ENCODE data around the gene MCTP2. TPM values are rescaled to one million over a fixed set of nuclear protein-coding genes. Genes with fewer than 3 reads are reported as not detected.
A peak's percentile ranks its signal among the peaks of the same experiment; 100 is the strongest.

Gene MCTP2
- polyA plus RNA-seq, 4 donors = 4.1 to 11.7 (median 5.6) TPM

DNA sequence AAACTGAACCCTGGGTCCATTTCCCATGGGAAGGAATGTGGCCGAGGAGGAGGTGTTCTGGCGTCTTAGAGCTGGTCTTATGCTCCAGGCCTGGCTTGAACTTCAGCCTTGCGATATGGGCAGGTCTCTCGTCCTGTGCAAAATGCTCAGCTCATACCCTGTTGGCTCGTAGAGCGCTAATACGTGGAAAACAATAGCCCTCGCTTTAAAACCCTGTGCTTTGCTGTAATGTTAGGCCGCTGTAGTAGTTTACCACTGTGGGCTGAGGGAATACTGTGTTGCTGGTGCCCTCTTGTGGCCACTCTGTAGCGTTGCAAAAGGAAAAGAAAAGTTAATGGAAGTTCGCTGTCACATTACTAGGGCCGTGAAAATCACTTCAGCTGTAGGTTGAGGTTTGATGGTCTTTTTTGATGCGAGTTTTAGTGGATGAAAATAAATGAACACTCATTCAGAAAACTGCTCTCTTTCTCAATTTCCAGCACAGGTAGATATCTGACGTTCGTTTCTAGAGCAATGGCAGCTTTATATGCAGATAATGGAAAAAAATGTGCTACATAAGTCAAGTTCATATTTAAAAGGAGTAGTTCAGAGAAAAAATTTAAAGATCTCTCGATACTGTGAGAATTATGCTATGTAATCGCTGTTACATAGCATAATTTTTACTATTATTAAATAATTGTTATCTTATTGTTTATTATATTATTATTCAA, 92.9 kb downstream of the MCTP2 start:
- peaks cover 0 to 2% (median 1%) of the 10 kb centered on the region in 3 donors for H3K36me3 ChIP-seq (ENCODE audit: control insufficient read depth in 3 of 3, insufficient read depth in 2 of 3, low read depth in 1 of 3, low read length in 3 of 3)
- H3K27me3 ChIP-seq (ENCODE audit: control insufficient read depth in 3 of 3, insufficient read depth in 3 of 3, low read length in 3 of 3) = no peaks in the 10 kb centered on the region
- DNase-seq (peak; percentile 67 to 75), FAIRE-seq (no peak)
- H3K27ac ChIP-seq (ENCODE audit: low read depth in 1 of 3, low read length in 2 of 3) = no peak overlapping the region
- no peaks in the 10 kb centered on the region for H3K4me1 ChIP-seq (ENCODE audit: control insufficient read depth in 3 of 3, insufficient read depth in 2 of 3, low read depth in 1 of 3, low read length in 2 of 3)
- 30 to 34% (median 30%) methylated on average over 17 of the region's 17 CpGs for WGBS, 3 donors
- no peak overlapping the region for H3K4me3 ChIP-seq (ENCODE audit: low read depth in 1 of 3, low read length in 3 of 3)
- no peaks in the 10 kb centered on the region for H3K9me3 ChIP-seq (ENCODE audit: control insufficient read depth in 2 of 2, insufficient read depth in 1 of 2, low read depth in 1 of 2, low read length in 1 of 2)

DNA sequence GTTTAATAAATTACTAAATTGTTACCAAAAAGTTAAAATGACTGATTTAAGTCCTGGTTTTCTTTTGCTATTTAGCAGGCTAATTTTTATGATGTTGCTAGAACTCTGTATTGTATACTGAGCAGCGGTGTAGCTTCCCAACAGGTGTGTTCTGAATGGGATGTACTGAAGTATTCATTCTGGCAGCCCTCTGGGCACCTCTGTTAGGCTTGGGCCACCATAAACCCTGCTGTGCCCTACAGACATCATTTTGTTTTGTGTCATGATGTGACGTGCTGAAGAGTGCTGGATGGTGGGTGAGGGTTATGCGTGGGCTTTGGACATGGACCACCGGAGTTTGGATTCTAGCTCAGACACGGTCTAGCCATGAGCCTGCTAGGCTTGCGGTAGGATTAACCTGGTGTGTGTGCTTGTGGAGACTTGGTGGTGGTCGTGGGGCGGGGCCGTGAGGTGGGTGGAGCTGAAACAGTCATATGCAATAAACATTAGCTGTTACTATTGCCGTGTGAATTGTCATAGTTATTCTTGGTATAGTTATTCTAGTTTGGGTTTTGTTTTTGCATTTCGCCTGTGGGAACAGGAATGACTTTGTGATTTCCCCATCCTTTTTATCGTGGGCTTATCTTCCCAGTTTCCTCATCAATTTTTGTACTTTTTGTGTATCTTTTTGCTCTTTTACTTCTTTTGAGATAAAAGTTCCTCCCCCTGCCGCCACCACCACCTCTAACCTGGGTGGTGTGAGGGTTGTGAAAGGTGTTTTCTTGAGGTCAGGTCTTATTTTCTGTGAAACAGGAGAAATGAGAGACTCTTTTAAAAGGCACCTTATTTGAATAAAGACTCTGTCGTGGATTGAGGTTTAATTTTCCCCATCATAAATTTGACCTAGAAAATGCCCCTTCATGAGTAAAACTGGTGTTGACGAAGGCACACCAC, 93.7 kb downstream of the MCTP2 start:
- Histone ChIP-seq H3K27ac (ENCODE audit: low read depth in 1 of 3, low read length in 2 of 3) (no peak overlapping the region), H3K36me3 (ENCODE audit: control insufficient read depth in 3 of 3, insufficient read depth in 2 of 3, low read depth in 1 of 3, low read length in 3 of 3) (peaks cover 0 to 2% (median 0%) of the 10 kb centered on the region in 3 donors), H3K4me1 (ENCODE audit: control insufficient read depth in 3 of 3, insufficient read depth in 2 of 3, low read depth in 1 of 3, low read length in 2 of 3) (no peaks in the 10 kb centered on the region), H3K9me3 (ENCODE audit: control insufficient read depth in 2 of 2, insufficient read depth in 1 of 2, low read depth in 1 of 2, low read length in 1 of 2) (no peaks in the 10 kb centered on the region), H3K27me3 (ENCODE audit: control insufficient read depth in 3 of 3, insufficient read depth in 3 of 3, low read length in 3 of 3) (no peaks in the 10 kb centered on the region), H3K4me3 (ENCODE audit: low read depth in 1 of 3, low read length in 3 of 3) (no peak overlapping the region)
- 77 to 79% (median 77%) methylated on average over 15 of the region's 15 CpGs for WGBS, 3 donors
- FAIRE-seq (no peak), DNase-seq (peak in 1 of 2 donors; percentile 22)

DNA sequence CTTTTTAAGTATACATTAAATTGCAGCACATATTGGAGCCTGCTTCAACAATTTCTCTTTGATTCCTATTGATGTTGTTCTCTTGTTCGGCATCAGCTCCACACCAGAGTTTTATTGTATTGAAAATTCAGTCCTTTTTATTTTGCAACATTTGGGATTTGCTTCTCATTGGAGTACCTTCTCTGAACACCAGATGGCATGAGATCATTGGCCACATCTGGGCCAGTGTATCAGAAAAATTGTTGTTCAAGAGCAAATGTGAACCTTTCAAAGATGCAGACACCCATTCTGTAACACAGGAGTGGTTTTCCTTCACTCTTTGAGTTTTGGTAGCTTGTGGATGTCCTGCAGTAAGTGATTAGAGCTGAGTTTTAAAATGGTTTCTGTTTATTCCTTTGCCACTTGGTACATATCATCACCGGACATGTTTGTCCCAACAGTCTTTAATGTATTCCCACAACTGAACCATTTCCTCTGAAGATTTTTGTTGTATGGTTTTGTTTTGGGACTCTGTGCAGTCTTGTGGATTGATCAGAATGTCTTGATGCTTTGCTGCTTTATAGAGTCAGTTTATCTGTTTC, 96.1 kb downstream of the MCTP2 start:
- Histone ChIP-seq H3K4me1 (ENCODE audit: control insufficient read depth in 3 of 3, insufficient read depth in 2 of 3, low read depth in 1 of 3, low read length in 2 of 3) (no peaks in the 10 kb centered on the region), H3K36me3 (ENCODE audit: control insufficient read depth in 3 of 3, insufficient read depth in 2 of 3, low read depth in 1 of 3, low read length in 3 of 3) (peaks cover 0 to 2% (median 0%) of the 10 kb centered on the region in 3 donors), H3K27me3 (ENCODE audit: control insufficient read depth in 3 of 3, insufficient read depth in 3 of 3, low read length in 3 of 3) (no peaks in the 10 kb centered on the region), H3K9me3 (ENCODE audit: control insufficient read depth in 2 of 2, insufficient read depth in 1 of 2, low read depth in 1 of 2, low read length in 1 of 2) (no peaks in the 10 kb centered on the region), H3K4me3 (ENCODE audit: low read depth in 1 of 3, low read length in 3 of 3) (no peak overlapping the region), H3K27ac (ENCODE audit: low read depth in 1 of 3, low read length in 2 of 3) (no peak overlapping the region)
- peak; percentile 27 to 36 for DNase-seq
- FAIRE-seq = peak; percentile 10
- WGBS, 3 donors = 87 to 90% (median 88%) methylated on average over 2 of the region's 2 CpGs

DNA sequence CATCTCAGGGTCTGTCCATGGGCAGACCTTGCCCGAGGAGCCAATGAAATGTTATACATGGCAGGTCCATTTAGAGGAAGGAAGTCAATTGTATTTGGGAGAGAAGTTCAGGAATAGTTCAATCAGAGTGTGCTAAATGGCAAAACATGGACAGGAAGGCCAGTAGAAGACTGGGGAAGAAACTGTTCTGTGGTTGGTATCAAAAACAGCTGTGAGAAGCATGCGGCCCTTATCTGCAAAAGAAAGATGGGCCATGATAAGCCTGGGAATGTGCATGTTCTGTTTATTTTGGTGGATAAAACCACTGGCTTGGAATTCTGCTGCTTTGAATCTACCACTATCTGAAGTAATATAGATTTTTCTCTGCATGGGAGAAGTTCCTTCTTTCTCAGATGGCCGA, 100.4 kb downstream of the MCTP2 start:
- Histone ChIP-seq H3K9me3 (ENCODE audit: control insufficient read depth in 2 of 2, insufficient read depth in 1 of 2, low read depth in 1 of 2, low read length in 1 of 2) (no peaks in the 10 kb centered on the region), H3K27ac (ENCODE audit: low read depth in 1 of 3, low read length in 2 of 3) (no peak overlapping the region), H3K27me3 (ENCODE audit: control insufficient read depth in 3 of 3, insufficient read depth in 3 of 3, low read length in 3 of 3) (no peaks in the 10 kb centered on the region), H3K36me3 (ENCODE audit: control insufficient read depth in 3 of 3, insufficient read depth in 2 of 3, low read depth in 1 of 3, low read length in 3 of 3) (peaks cover 2 to 3% (median 2%) of the 10 kb centered on the region in 3 donors), H3K4me1 (ENCODE audit: control insufficient read depth in 3 of 3, insufficient read depth in 2 of 3, low read depth in 1 of 3, low read length in 2 of 3) (no peaks in the 10 kb centered on the region), H3K4me3 (ENCODE audit: low read depth in 1 of 3, low read length in 3 of 3) (no peak overlapping the region)
- FAIRE-seq (no peak), DNase-seq (no peak)
- WGBS, 3 donors = 73 to 80% (median 78%) methylated on average over 3 of the region's 3 CpGs

DNA sequence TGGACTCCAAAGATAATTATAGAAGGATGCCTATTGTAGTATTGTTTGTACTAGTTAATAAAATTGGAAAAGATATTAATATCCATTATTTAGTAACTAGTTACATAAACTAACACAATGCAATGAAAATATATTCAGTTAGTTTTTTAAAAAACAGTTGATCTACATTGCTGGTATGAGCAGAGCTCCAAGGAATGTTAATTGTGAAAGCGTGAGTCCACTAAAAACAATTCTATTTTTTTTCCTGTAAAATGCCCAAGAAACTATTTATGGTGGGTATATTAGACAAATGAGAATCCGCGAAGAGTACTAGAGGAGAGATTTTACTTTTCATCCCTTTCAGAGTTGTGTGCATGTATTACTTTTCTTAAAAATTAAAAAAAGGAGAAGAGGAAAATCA, 104.3 kb downstream of the MCTP2 start:
- Histone ChIP-seq H3K4me1 (ENCODE audit: control insufficient read depth in 3 of 3, insufficient read depth in 2 of 3, low read depth in 1 of 3, low read length in 2 of 3) (no peaks in the 10 kb centered on the region), H3K27me3 (ENCODE audit: control insufficient read depth in 3 of 3, insufficient read depth in 3 of 3, low read length in 3 of 3) (no peaks in the 10 kb centered on the region), H3K27ac (ENCODE audit: low read depth in 1 of 3, low read length in 2 of 3) (no peak overlapping the region), H3K4me3 (ENCODE audit: low read depth in 1 of 3, low read length in 3 of 3) (no peak overlapping the region), H3K36me3 (ENCODE audit: control insufficient read depth in 3 of 3, insufficient read depth in 2 of 3, low read depth in 1 of 3, low read length in 3 of 3) (peaks cover 0 to 6% (median 5%) of the 10 kb centered on the region in 3 donors), H3K9me3 (ENCODE audit: control insufficient read depth in 2 of 2, insufficient read depth in 1 of 2, low read depth in 1 of 2, low read length in 1 of 2) (no peaks in the 10 kb centered on the region)
- WGBS, 3 donors = 87 to 100% (median 92%) methylated on average over 3 of the region's 3 CpGs
- no peak for DNase-seq
- FAIRE-seq = no peak

DNA sequence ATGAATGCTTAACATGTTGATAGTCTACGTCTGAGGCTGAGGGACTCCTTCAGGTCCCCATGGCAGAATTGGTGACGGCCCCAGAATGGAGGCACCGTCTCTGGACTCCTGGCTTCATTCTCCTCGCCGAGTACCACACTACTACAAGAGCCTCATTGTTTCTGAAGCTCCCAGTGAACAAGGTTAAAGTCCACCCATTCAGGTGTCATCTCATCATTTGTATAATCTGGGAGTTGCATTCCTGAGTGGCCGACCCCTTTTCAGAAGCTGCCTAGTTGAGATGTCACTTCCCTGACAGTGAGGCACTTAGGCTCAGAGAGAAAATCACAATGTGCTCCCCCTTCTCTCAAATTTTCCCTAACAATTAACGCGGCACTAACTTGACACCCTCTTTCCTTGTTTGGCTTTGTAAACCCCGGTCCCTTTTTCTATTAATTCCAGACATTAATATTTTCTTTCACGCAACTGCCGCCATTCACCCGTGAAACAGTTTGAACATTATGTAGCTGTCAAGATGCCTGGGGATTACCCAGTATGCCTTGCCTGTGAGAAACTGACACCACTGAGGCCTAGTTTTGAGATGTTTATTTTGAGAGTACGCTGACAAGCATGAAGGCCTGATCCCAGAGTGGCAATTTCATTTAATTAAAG, 105.6 kb downstream of the MCTP2 start:
- FAIRE-seq = no peak
- no peak overlapping the region for H3K27ac ChIP-seq (ENCODE audit: low read depth in 1 of 3, low read length in 2 of 3)
- H3K36me3 ChIP-seq (ENCODE audit: control insufficient read depth in 3 of 3, insufficient read depth in 2 of 3, low read depth in 1 of 3, low read length in 3 of 3) = peaks cover 0 to 6% (median 5%) of the 10 kb centered on the region in 3 donors
- H3K4me3 ChIP-seq (ENCODE audit: low read depth in 1 of 3, low read length in 3 of 3) = no peak overlapping the region
- no peaks in the 10 kb centered on the region for H3K4me1 ChIP-seq (ENCODE audit: control insufficient read depth in 3 of 3, insufficient read depth in 2 of 3, low read depth in 1 of 3, low read length in 2 of 3)
- WGBS, 3 donors = 82 to 93% (median 89%) methylated on average over 13 of the region's 13 CpGs
- no peaks in the 10 kb centered on the region for H3K27me3 ChIP-seq (ENCODE audit: control insufficient read depth in 3 of 3, insufficient read depth in 3 of 3, low read length in 3 of 3)
- H3K9me3 ChIP-seq (ENCODE audit: control insufficient read depth in 2 of 2, insufficient read depth in 1 of 2, low read depth in 1 of 2, low read length in 1 of 2) = no peaks in the 10 kb centered on the region
- no peak for DNase-seq

DNA sequence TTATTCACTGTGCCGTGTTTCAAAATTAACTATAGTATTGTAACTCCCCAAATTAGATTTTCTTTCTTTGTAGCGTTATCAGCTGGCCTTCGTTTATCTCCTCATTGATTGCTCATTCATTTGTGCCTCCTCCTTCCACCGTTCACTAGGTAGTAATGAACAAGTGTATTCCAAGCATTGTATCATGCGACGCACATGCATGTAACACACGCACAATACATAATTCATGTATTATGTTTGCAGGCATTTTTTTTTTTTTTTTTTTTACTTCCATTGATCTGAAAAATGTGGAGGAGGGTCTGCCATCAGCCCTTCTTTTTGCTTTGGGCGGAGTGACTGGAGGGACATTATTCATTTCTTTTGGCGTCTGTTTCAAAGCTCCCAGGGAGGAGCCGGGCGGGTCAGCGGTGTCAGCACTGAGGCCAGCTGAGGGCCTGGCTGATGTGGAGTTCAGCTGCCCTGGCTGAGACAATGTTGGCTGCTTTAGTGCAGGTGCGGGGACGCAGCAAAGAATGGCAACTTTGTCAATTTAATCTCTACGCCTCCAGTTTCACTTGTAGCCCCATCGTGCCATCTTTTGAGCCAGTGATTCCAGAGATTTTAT, 107.0 kb downstream of the MCTP2 start:
- H3K27me3 ChIP-seq (ENCODE audit: control insufficient read depth in 3 of 3, insufficient read depth in 3 of 3, low read length in 3 of 3) = no peaks in the 10 kb centered on the region
- 90 to 94% (median 92%) methylated on average over 16 of the region's 16 CpGs for WGBS, 3 donors
- no peak for DNase-seq
- H3K27ac ChIP-seq (ENCODE audit: low read depth in 1 of 3, low read length in 2 of 3) = no peak overlapping the region
- no peak overlapping the region for H3K4me3 ChIP-seq (ENCODE audit: low read depth in 1 of 3, low read length in 3 of 3)
- peaks cover 0 to 6% (median 5%) of the 10 kb centered on the region in 3 donors for H3K36me3 ChIP-seq (ENCODE audit: control insufficient read depth in 3 of 3, insufficient read depth in 2 of 3, low read depth in 1 of 3, low read length in 3 of 3)
- H3K4me1 ChIP-seq (ENCODE audit: control insufficient read depth in 3 of 3, insufficient read depth in 2 of 3, low read depth in 1 of 3, low read length in 2 of 3) = no peaks in the 10 kb centered on the region
- no peaks in the 10 kb centered on the region for H3K9me3 ChIP-seq (ENCODE audit: control insufficient read depth in 2 of 2, insufficient read depth in 1 of 2, low read depth in 1 of 2, low read length in 1 of 2)
- FAIRE-seq = no peak

DNA sequence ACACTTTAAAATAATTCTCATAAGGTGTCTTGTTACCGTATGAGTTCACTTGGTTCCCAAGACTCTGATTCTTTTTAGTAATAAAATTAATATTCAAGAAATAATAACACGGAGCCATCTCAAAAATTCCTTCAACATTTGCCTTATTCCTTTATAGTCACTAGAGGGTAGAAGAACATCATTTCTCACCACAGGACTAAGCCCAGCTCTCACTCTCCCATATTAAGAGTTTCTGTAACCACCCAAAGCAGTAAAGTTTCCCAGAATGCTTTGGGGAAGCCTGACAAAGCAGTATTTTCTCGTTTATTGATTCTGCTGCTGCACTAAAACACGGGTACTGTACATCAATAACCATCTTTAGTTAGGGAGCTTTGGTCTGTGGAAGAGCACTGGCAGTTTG, 114.9 kb downstream of the MCTP2 start:
- Histone ChIP-seq H3K27me3 (ENCODE audit: control insufficient read depth in 3 of 3, insufficient read depth in 3 of 3, low read length in 3 of 3) (no peaks in the 10 kb centered on the region), H3K4me3 (ENCODE audit: low read depth in 1 of 3, low read length in 3 of 3) (no peak overlapping the region), H3K27ac (ENCODE audit: low read depth in 1 of 3, low read length in 2 of 3) (no peak overlapping the region), H3K9me3 (ENCODE audit: control insufficient read depth in 2 of 2, insufficient read depth in 1 of 2, low read depth in 1 of 2, low read length in 1 of 2) (no peaks in the 10 kb centered on the region), H3K4me1 (ENCODE audit: control insufficient read depth in 3 of 3, insufficient read depth in 2 of 3, low read depth in 1 of 3, low read length in 2 of 3) (no peaks in the 10 kb centered on the region), H3K36me3 (ENCODE audit: control insufficient read depth in 3 of 3, insufficient read depth in 2 of 3, low read depth in 1 of 3, low read length in 3 of 3) (peaks cover 0 to 6% (median 0%) of the 10 kb centered on the region in 3 donors)
- FAIRE-seq (no peak), DNase-seq (no peak)
- WGBS, 3 donors = 69 to 78% (median 78%) methylated on average over 4 of the region's 4 CpGs

All from small intestine (tissue), 7 donors.